HG02943 (cell line): ENCODE results near the gene PEX5L.
"Not testable (repeated sequence)": the region's sequence is repeated elsewhere in the genome, so short reads cannot be mapped to it uniquely, and the experiment has no call there.

Experiments
- ATAC-seq: cut with Tn5 transposase; IDR thresholded peaks from one replicate; pipeline ENCODE4 v1.9.1; 2021; ENCODE audit warnings: mild to moderate bottlenecking, low read depth, moderate library complexity; ENCODE audit not compliant: unreplicated experiment

PEX5L gene

DNA sequence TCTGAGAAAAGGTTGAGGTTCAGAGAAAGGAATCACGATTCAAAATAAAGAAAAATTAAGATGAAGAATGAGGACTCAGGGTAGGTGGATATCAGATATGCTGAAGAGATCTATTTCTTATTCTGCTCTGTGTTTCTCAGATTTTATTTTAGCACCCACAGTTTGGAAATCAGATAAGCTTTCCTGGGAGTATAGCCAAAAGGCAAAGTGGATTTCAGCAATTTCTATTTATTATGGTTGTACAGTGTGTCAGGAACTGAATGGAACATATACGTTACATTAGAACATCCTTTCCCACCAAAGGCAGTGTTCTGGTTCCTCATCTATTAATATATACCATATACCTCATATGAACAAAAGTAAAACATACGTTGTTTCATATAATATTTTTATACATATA is 18.9 kb downstream of the PEX5L start:
- ATAC-seq: no peak

DNA sequence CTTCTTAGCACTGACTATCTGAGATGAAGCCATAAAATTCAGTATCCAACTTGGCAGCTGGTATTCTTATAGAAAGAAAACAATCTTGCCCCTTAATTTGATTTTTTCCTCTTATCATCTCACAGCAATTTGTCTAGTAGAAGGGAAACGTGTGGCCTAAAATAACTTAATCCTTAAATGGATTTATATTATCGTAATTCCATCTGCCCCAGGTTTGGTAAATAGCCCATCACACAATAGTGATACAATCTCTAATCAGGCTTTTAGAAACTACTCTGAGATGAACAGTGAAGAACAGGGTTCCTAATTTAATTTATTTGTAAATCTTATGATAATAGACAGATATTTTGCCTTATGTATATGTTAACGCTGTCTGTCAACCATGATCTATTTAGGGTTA is 24.8 kb downstream of the PEX5L start:
- no peak for ATAC-seq

DNA sequence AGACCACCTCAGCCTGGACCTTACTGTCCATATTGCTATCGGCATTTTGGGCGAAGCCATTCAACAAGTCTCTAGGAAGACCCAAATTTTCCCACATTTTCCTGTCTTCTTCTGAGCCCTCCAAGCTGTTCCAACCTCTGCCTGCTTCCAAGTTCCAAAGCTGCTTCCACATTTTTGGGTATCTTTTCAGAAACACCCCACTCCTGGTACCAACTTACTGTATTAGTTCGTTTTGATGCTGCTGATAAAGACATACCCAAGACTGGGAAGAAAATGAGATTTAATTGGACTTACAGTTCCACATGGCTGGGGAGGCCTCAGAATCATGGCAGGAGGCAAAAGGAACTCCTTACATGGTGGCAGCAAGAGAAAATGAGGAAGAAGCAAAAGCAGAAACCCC is 28.4 kb downstream of the PEX5L start:
- not testable (repeated sequence) for ATAC-seq

DNA sequence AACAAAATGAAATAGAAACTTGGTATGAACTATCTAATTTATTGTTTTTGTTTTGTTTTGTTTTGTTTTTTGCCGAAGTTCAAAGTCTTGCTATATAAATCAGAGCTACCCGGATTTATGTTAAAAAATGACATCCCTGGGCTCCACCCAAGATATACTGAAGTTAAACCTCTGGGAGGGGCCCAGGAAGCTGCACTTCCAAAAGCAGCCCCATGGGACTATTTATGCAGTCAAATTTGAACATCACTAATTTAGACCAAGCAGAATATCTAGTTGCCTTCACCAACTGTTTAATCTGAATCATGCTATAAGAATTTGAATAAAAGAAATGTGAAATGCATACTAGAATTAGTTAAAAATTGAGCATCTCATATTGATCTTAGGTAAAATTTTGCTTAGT is 32.2 kb downstream of the PEX5L start:
- ATAC-seq: no peak

DNA sequence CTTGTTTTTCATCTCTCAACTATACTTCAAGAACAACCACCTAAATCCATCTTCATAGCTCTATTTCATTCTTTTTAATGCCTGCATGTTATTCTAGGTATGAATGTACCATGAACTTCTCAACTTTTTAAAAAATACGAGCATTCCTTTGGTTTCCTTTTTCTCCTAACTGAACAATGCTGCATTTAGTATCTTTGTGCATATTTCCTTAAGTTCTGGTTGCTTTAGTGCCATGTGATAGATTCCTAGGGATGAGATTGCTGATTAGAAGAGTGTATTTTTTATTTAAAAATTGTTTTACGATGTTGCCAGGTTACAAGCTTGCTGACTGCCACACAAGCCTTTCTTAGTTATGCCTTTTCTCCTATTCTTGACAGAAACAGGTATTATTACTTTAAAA is 34.7 kb downstream of the PEX5L start:
- ATAC-seq: no peak

DNA sequence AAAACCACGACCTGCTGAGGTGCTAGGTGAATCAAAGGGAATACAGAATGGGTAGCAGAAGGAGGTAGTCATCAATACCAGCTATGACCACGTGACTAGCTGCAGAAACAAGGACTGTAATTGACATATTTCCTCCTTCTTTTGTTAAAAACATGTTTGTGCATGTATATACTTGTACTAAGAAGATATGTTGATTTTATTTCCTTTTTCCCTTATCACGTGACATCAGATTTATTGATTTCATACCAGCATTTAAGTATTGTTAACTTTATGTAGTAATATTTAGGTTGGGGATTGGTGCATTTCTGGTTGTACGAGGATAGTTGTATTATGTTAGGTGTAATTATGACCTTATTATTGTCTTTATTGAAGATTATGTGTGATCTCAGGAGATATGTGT is 36.2 kb downstream of the PEX5L start:
- ATAC-seq: no peak

DNA sequence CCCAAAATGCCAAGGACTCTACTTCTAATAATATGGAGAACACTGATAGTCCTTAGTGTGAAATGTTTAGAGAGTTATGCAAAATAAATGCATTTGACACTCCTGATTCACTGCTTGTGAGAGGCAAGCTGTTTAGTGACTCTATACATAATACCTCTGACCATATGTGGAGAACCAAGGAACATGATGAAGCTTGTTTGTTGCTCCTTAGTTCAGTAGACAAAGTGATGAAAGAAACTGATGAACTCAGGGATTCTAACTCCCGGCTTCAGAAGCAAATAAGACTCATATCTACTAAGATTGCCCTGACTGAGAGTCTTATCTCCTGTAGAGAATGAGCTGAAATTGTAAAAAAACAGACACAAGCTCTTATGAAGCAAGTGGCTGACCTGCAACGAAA is 41.3 kb downstream of the PEX5L start:
- ATAC-seq: no peak

DNA sequence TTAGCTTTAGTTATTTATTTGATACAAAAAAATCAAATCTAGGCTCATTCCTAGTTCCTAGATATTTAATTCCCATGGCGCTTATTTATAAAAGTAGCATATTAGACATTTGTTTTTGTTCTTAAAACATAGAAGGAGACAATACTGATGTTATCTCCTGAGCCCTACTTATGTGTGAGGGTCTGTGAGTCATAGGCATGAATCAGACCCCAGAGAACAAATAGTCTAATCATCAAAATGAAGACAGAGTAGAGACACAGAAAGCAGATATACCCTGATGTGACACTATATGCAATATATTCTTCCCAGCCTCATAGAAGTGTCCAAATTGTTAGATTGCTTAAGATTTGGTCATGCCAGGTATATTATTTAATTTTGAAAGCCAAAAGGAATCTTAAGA is 44.9 kb downstream of the PEX5L start:
- ATAC-seq: no peak

DNA sequence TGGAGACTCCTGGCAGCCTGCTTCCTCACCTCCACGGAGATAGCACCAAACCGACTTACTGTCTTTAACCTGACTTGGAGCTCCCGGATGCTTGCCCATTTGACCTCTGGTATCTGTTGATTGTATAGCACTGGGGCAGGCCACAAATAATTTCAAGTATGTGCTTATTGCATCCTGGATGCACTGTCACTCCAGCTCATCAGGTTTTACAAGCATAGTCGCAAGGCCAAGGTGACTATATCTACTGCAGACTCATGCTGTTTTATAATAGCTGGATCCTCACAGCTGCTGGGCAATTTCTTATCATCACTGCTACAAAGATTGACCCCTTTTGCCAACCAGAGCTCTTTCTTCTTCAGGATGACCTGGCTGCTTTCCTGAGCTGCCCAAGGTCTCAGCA is 45.6 kb downstream of the PEX5L start:
- no peak for ATAC-seq

DNA sequence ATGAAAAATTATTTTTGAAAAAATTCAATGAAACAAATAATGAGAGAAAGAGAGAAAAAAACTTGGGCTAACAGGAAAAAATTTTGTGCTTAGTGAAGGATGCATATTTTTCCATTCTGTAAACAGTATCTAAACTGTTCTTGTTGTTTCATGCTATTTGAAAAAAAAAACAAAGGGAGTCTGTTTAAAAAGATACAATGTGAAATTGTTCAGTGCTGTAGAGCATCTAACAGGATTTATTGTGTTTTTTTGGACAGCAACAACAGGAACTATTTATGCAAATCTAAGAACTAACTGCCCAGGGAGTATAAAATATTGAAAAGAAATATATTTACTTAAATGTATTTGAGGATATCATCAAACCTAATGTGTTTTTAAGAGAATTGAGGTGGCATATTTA is 55.1 kb downstream of the PEX5L start:
- no peak for ATAC-seq

DNA sequence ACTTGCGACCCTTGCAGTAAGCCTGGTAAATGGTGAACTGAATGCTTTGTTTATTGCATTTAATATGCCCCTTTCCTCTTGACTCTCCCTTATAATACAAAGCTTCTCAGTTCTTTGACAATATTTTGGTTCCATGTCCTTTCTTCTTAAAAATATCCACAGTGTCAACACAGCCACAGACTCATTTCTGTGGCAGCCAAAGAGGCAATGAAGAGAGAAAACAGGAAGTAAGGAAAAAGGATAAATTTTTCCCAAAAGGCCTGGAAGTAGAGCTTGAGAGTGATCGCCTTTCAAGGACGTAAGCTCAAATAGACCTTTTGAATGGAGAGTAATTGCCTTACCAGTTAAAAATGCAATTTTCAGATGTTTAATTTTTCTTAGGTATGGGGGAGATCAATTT is 59.4 kb downstream of the PEX5L start:
- no peak for ATAC-seq

DNA sequence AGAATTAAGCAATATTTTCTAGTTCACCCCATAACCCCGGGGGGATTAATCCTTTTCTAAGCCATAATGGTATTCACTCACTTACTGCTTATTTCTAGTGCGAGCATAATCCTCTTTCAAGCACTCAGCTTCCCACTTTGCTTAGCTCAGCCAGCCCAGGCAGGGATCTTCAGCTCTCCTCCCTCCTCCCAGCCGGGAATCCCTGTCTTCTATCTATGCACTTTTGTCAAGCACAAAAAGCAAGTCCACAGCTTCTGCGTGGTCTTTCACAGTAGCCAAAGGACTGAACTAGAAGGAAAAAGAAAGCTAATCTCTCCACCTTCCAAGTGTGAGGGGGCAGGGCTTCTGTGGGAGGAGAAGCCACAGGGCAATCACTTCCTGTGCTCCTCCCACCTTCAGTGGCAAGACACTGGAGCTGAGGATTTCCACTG is 62.8 kb downstream of the PEX5L start:
- no peak for ATAC-seq

DNA sequence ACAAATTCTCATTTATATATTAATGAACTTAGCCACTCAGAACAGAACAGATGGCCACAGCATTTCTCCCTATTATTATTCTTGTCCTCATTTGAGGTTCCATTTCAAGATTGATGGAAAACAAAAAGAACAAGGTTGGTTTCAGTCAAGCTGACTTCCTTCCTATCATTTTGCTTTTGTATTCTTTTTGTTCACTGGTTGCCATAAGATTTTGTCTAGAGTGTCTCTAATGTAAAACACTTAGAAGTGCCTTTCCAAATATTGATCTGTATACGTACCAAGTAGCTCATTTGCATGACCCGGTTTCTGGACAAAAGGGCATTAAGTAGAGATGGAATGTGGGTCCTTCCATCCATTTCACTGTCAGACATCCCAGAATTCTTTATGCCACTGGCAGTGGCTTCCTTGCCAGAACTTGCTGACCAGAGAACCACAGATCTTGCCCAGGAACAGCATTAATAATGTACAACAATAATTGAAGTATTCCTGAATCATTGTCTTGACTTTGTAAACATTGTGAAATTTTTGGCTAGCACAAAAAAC is 63.8 kb downstream of the PEX5L start:
- no peak for ATAC-seq

DNA sequence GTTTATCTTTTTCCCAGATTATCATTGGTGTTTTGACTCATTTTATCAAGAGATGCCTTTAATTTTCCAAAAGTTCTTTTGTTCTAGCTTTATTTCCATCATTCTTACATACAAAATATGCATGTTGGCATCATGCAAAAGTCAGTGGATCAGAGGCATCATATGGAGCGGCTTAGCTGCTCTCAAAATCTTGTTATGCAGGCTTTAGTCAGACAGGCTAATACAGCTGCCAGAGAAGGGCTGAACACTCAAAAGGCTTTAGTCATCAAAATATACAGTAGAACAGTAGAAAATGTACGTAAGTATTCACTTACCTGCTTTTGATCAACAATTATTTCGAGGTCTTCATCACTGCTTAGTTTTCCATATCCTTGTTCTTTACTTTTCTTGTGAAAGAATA is 65.5 kb downstream of the PEX5L start:
- ATAC-seq: no peak

DNA sequence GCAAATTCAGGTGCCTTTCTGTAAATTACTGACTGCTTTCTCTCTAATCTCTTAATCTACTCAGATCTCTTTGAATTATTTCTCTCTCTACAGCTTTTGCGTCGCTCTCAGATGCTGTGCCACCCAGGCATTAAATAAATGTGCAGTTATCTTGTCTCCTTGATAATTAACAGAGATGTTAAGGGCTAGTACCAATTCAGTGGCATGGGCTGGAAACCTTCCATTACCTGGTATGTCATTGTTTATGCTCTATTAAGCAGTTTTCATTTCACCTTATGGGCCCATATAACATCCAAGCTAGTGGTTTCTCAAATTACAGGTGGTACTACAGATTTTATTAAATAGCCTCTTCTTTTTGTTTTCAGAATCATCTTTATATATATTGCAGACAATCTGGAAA is 66.0 kb downstream of the PEX5L start:
- no peak for ATAC-seq

DNA sequence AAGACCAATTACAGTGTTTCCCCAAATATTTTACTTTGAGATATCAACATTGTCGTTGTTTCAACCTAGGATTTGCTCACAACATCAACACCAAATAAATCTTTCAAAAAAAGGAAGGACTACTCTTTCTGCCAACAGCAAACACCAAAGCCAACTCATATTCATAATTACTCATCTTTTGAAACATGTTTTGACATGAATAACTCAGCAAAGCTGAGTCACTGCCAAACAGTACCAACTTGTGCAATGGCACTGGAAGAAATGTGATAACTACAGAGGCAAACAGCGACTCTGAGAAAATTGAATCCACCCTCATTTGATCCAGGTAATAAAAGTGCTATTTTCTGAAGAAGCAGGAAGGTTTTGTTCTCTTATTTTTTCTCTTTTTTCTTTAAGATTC is 67.2 kb downstream of the PEX5L start:
- no peak for ATAC-seq

DNA sequence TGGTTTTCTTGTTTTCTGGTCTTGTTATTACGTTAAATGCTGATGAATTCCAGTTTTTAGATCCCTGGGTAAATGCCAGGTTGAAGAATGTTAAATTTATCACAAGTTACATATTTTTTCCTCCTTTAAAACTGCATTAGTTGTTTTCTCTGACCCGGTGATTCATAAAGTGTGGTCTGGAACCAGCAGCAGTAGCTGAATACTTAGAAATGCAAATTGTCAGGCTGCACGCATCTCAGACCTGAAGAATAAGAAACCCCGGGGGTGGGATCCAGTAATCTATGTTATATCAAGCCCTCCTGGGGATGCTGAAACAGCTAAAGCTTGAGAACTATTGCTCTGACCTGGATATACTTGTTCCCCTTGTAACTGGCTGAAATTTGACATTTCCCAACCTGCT is 69.1 kb downstream of the PEX5L start:
- peak; percentile 81 for ATAC-seq

DNA sequence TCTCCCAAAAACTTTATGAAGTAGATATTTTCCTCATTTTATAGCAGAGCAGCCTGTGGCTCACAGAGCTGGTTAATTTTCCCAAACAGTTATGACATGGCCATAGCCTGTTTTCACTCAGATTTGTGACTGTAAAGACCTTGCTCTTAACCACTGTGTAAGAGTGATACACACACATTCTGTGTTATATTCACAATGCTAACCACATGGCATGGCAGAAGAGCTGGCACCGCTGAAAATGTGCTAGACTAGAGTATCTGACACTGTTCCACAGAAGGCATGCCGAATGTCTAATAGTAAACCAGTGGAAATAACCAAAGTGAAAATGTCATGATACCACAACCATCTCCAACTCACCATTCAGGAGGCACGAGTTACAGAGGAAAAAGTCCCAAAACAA is 71.8 kb downstream of the PEX5L start:
- no peak for ATAC-seq

DNA sequence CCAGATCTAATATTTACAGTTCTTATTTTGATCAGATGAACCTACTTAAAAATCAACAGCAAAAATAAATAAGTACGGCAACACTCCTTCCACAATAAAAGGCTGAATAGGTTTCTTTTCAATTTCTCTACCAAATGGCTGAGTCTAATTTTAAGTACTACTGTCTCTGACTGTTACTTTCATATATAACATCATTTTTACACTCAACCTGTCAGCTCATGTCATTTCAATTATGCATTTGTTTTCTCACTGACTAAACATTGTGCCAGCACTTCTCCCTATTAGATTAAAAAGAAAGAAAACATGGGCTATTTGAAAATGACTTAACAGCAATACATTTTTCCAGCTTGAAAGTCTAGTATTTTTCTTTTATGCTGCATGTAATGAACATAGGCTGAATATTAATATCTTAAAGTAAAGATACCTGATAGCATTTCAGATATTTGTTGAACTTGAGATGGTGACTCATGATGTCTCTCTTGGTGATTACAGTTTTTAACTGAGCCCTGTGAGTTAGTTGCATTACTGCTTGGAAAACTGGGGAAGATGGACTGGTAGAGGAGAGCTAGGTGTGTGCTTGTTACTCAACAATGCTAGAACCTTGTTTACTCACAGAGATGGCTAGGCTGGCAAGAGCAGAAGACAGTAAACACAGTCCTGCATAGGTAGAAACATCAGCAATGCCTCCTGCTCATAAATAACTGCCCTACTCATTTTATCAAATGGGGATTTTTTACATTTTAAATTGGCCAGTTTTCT is 73.9 kb downstream of the PEX5L start:
- ATAC-seq: no peak

DNA sequence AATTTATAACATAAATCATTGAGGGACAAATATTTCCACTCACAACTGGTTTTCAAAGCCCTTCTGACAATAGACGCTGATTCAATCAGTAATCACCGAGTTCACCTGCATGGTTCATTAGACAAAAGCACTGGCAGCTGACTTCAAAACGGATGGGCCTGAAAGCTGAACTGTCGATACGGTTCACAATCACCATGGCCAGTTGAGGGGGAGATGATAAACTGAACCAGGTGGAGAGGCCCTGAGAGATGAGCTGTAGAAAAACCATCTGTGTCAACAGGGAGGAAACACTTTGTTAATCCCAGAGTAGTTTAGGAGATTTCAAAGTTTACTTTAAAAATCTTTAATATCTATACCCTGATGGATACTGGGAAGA is 75.0 kb downstream of the PEX5L start:
- ATAC-seq: peak; percentile 74

DNA sequence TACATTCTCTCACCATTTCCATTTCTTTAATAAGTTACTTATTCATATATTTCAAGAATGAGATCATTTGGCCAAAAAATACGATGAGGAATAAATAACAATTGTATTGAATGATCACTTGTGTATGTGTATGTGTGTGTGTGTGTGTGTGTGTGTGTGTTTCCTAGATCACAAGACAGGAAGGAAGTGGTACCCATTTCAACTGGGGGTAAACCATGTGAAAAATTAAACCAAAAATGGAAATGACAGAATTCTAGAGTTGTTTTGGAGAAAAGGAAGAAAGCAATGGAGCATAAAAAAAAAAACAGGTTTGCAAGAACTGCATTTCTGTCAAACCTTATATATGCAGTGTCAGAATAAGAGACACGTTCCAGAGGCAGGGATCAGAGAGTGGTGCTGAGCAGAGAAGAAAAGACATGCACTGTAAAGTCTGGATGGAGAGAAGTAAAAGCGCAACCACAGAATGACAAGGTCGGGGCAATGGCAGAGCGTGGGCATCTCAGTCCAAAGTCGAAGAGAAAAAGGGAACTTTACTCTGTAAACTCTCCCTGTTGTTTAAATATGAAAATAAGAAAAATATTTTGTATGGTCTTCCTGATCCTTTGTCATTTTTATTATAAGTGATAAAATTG is 75.5 kb downstream of the PEX5L start:
- ATAC-seq: peak; percentile 25

DNA sequence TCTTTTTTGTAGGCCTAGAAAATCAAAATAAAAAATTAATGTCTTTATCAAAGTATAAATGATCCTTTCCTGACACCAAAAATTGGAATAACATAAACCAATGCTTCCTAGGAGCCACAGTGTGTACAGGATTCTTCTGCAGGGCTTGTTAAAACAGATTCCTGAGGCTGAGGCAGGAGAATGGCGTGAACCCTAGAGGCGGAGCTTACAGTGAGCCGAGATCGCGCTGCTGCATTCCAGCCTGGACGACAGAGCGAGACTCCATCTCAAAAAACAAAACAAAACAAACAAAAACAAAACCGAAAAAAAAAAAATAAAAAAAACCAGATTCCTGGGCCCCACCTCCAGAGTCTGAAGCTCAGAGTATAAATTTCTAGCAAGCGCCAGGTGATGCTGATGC is 78.0 kb downstream of the PEX5L start:
- no peak for ATAC-seq
